Measurements from ENCODE around the gene BCL2.

DNA sequence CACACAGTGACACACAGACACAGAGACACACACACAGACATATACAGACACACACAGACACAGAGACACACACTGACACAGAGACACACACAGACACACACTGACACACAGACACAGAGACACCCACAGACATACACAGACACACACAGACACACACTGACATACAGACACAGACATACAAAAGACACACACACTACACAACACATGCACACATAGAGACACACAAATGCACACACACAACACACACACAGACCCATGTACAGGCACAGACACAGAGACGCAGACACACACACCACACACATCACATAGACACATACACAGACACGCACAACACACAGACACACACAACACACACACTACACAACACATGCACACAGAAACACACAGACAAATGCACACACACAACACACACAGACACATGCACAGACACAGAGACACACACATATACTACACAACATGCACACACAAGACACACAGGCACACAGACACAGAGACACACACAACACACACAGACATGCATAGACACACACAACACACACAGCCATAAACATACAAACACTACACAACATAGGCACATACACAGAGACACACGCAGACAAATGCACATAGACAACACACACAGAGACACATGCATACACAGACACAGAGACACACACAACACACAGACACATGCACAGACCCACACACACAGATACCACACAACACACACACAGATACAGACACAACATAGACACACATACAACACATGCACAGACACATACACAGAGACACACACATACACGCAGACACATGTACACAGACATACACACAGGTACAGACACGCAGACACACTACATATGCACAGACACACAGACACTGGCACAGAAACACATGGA is 120.5 kb downstream of the BCL2 start:
- TF ChIP-seq, protein P1, sequence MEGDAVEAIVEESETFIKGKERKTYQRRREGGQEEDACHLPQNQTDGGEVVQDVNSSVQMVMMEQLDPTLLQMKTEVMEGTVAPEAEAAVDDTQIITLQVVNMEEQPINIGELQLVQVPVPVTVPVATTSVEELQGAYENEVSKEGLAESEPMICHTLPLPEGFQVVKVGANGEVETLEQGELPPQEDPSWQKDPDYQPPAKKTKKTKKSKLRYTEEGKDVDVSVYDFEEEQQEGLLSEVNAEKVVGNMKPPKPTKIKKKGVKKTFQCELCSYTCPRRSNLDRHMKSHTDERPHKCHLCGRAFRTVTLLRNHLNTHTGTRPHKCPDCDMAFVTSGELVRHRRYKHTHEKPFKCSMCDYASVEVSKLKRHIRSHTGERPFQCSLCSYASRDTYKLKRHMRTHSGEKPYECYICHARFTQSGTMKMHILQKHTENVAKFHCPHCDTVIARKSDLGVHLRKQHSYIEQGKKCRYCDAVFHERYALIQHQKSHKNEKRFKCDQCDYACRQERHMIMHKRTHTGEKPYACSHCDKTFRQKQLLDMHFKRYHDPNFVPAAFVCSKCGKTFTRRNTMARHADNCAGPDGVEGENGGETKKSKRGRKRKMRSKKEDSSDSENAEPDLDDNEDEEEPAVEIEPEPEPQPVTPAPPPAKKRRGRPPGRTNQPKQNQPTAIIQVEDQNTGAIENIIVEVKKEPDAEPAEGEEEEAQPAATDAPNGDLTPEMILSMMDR (IDR thresholded peaks at IDR 0.05), result no peak
- TF ChIP-seq EP300 (IDR thresholded peaks at IDR 0.05; ENCODE audit: low read depth), result no peak

All from transverse colon (tissue), 3 donors.